Measurements from ENCODE around the gene CYB5D1.

The CYB5D1 gene

DNA sequence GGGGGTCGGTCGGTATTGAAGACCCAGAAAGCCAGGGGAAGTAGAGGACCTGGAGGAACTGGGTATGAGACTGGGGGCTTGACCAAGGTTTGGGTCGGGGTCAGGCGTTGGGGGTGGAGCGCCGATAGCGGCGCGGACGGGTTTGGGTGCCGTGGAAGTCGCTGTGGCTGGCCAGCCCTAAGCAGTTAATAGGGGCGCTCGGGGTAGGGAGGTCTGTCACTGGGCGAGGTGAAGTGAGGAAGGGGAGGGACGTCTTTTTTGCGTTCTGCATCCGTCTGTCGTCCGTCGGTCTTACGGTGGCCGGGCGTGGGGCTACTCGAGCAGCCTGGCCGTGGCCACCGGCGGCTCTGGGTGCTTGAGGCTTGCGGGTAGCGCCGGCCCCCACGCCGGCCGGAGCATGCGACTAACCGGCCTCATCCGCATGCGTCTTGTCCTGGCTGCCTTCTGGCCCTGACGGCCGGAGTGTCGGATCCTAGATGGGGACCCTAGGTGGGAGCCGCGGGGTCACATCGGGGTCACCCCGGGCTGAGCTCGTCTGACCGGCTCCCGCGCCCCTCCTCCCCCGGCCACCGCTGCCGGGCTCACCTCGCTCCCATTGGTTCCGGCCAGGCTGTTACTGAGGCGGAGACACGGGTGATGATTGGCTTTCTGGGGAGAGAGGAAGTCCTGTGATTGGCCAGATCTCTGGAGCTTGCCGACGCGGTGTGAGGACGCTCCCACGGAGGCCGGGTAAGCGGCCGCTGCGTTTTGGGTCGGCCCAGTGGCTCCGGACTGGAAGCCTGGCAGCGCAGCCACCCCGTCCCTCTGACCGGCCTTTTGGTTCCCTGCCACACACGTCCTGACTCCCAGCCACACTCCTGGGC, 13.3 kb upstream of the CYB5D1 start:
- peak; percentile 95 for DNase-seq (ENCODE audit: low spot score)

DNA sequence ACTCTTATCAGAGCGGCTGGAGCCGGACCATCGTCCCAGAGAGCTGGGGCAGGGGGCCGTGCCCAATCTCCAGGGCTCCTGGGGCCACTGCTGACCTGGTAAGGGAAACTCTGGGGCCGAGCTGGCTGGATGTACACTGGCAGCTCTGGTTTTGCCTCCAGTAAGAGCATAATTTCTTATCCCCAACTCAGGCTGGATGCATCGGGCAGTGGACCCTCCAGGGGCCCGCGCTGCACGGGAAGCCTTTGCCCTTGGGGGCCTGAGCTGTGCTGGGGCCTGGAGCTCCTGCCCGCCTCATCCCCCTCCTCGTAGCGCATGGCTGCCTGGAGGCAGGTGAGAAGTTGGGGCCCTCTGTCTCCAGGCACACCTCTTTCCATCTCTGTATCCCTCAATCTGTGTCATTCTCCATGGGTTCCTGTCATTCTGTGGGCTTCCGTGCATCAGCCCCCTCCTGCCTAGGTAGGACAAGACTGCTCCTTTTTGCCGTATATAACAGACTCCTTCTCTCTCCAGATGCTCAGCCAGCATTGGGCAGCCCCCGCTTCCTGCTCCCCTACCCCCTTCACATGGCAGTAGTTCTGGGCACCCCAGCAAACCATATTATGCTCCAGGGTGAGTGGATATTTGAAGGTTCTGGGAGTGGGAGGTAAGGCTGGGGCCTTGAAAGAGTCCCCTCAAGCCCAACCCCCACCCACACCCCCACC, 12.3 kb upstream of the CYB5D1 start:
- DNase-seq (ENCODE audit: low spot score) = no peak

DNA sequence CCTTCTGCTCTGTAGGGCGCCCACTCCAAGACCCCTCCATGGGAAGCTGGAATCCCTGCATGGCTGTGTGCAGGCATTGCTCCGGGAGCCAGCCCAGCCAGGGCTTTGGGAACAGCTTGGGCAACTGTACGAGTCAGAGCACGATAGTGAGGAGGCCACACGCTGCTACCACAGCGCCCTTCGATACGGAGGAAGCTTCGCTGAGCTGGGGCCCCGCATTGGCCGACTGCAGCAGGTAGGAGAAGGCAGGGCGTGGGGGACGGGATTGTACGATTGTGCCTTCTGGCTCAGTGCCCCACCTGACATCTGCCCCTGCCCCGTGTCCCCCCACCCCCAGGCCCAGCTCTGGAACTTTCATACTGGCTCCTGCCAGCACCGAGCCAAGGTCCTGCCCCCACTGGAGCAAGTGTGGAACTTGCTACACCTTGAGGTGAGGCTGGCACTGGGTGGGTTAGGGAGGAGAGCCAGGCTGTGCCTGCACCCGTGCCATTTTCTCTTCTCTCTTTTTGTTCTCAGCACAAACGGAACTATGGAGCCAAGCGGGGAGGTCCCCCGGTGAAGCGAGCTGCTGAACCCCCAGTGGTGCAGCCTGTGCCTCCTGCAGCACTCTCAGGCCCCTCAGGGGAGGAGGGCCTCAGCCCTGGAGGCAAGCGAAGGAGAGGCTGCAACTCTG, 11.6 kb upstream of the CYB5D1 start:
- no peak for DNase-seq (ENCODE audit: low spot score)

DNA sequence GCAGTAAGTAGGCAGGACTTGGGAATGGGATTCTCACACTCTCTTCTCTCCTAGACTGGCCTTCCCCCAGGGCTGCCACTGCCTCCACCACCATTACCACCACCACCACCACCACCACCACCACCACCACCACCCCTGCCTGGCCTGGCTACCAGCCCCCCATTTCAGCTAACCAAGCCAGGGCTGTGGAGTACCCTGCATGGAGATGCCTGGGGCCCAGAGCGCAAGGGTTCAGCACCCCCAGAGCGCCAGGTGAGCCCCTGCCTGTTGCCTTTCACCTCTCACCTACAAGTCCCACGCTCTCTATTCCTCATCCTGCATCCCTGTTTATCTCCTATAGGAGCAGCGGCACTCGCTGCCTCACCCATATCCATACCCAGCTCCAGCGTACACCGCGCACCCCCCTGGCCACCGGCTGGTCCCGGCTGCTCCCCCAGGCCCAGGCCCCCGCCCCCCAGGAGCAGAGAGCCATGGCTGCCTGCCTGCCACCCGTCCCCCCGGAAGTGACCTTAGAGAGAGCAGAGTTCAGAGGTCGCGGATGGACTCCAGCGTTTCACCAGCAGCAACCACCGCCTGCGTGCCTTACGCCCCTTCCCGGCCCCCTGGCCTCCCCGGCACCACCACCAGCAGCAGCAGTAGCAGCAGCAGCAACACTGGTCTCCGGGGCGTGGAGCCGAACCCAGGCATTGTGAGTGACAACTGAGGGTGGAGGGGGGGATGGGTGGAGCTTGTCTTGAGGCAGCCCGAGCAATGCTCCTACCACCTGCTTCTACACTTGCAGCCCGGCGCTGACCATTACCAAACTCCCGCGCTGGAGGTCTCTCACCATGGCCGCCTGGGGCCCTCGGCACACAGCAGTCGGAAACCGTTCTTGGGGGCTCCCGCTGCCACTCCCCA, 10.8 kb upstream of the CYB5D1 start:
- DNase-seq (ENCODE audit: low spot score) = no peak

DNA sequence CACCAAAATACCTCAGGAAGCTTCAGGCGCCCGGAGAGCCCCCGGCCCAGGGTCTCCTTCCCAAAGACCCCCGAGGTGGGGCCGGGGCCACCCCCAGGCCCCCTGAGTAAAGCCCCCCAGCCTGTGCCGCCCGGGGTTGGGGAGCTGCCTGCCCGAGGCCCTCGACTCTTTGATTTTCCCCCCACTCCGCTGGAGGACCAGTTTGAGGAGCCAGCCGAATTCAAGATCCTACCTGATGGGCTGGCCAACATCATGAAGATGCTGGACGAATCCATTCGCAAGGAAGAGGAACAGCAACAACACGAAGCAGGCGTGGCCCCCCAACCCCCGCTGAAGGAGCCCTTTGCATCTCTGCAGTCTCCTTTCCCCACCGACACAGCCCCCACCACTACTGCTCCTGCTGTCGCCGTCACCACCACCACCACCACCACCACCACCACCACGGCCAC, 9.6 kb upstream of the CYB5D1 start:
- no peak for DNase-seq (ENCODE audit: low spot score)

DNA sequence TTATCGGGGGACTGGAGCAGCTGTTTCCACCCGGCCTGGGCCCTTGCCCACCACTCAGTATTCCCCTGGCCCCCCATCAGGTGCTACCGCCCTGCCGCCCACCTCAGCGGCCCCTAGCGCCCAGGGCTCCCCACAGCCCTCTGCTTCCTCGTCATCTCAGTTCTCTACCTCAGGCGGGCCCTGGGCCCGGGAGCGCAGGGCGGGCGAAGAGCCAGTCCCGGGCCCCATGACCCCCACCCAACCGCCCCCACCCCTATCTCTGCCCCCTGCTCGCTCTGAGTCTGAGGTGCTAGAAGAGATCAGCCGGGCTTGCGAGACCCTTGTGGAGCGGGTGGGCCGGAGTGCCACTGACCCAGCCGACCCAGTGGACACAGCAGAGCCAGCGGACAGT, 9.1 kb upstream of the CYB5D1 start:
- DNase-seq (ENCODE audit: low spot score) = no peak

DNA sequence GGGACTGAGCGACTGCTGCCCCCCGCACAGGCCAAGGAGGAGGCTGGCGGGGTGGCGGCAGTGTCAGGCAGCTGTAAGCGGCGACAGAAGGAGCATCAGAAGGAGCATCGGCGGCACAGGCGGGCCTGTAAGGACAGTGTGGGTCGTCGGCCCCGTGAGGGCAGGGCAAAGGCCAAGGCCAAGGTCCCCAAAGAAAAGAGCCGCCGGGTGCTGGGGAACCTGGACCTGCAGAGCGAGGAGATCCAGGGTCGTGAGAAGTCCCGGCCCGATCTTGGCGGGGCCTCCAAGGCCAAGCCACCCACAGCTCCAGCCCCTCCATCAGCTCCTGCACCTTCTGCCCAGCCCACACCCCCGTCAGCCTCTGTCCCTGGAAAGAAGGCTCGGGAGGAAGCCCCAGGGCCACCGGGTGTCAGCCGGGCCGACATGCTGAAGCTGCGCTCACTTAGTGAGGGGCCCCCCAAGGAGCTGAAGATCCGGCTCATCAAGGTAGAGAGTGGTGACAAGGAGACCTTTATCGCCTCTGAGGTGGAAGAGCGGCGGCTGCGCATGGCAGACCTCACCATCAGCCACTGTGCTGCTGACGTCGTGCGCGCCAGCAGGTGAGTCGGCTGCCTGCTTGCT, 8.6 kb upstream of the CYB5D1 start:
- no peak for DNase-seq (ENCODE audit: low spot score)

DNA sequence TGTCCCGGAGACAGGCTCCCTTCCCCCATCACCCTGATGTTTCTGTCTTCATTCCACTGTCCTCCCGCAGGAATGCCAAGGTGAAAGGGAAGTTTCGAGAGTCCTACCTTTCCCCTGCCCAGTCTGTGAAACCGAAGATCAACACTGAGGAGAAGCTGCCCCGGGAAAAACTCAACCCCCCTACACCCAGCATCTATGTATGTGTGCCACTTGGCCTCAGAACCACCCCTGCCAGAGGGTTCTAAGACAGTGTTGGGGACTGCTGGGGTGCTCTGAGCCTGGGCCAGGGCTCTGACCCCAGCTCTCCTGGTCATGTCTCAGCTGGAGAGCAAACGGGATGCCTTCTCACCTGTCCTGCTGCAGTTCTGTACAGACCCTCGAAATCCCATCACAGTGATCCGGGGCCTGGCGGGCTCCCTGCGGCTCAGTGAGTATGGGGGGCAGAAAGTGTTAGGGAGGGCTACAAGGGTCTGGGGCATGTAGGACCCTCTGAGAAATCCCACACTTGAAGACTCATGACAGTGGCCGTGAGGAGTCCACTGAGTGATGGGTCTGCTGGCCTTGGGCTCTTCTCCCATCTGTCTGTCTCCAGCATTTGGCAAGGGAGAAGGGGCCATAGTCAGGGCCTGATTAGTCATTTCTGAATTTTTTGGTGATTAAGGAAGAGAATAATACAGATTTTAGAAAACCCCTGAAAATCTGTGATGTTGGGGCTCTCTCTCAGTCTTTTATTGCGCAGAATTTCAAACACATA, 7.9 kb upstream of the CYB5D1 start:
- no peak for DNase-seq (ENCODE audit: low spot score)

DNA sequence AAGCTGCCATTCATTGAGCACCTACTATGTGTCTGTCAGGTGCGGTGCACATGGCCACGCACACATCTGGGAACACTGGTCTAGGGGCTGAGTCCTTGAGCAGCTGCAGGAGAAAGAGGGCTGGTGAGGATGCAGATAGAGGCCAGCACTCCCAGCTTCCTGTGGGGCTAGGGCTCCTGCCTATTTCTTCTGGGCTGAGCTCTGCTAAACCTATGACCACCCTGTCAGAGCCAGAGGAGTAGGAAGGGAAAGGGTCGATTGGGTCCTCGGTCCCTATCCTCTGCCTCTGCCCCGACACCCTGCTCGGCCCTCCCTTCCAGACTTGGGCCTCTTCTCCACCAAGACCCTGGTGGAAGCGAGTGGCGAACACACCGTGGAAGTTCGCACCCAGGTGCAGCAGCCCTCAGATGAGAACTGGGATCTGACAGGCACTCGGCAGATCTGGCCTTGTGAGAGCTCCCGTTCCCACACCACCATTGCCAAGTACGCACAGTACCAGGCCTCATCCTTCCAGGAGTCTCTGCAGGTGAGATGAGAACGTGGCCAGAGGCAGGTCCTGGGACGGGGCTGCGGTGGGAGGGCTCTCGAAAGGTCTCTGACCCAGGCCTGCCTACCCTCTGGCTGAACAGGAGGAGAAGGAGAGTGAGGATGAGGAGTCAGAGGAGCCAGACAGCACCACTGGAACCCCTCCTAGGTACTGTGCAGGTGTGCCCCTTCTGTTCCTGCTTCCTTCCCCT, 6.9 kb upstream of the CYB5D1 start:
- DNase-seq (ENCODE audit: low spot score) = no peak

DNA sequence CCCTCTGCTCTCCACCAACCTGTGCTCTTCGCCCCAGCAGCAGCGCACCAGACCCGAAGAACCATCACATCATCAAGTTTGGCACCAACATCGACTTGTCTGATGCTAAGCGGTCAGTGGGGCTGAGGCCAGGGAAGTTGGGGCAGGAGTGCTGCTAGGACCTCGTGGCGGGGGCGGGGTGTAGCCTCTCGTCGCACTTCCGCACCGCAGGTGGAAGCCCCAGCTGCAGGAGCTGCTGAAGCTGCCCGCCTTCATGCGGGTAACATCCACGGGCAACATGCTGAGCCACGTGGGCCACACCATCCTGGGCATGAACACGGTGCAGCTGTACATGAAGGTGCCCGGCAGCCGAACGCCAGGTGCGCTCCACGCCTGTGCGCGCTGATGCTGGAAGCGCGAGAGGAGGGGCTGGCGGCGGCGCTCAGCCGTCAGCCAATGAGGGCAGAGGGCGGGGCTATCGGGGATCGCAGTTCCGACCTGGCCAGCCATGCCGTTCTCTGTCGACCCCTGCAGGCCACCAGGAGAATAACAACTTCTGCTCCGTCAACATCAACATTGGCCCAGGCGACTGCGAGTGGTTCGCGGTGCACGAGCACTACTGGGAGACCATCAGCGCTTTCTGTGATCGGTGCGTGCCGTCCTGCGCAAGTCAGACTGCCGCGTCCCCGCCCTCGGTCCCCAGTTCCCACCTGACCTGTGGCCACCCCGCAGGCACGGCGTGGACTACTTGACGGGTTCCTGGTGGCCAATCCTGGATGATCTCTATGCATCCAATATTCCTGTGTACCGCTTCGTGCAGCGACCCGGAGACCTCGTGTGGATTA, 6.2 kb upstream of the CYB5D1 start:
- DNase-seq (ENCODE audit: low spot score) = peak; percentile 89

DNA sequence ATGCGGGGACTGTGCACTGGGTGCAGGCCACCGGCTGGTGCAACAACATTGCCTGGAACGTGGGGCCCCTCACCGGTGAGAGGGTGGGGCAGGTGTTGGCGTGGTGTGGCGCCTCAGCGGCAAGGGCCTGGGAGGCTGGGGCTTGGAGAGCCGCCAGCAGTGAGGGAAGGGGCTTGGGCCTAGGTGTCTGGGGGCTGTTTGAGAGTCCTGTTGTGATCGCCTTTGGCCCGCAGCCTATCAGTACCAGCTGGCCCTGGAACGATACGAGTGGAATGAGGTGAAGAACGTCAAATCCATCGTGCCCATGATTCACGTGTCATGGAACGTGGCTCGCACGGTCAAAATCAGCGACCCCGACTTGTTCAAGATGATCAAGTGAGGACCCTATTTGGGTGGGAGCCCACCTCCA, 5.5 kb upstream of the CYB5D1 start:
- DNase-seq (ENCODE audit: low spot score) = no peak

DNA sequence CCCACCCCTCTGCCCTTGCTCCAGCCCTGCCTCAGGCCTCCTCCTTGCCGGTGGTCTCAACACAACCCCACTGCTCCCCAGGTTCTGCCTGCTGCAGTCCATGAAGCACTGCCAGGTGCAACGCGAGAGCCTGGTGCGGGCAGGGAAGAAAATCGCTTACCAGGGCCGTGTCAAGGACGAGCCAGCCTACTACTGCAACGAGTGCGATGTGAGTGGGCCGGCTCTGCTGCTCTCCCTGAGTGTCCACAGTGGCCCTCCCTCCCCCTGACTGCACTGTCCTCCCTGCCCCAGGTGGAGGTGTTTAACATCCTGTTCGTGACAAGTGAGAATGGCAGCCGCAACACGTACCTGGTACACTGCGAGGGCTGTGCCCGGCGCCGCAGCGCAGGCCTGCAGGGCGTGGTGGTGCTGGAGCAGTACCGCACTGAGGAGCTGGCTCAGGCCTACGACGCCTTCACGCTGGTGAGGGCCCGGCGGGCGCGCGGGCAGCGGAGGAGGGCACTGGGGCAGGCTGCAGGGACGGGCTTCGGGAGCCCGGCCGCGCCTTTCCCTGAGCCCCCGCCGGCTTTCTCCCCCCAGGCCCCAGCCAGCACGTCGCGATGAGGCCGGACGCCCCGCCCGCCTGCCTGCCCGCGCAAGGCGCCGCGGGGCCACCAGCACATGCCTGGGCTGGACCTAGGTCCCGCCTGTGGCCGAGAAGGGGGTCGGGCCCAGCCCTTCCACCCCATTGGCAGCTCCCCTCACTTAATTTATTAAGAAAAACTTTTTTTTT, 4.7 kb upstream of the CYB5D1 start:
- no peak for DNase-seq (ENCODE audit: low spot score)

DNA sequence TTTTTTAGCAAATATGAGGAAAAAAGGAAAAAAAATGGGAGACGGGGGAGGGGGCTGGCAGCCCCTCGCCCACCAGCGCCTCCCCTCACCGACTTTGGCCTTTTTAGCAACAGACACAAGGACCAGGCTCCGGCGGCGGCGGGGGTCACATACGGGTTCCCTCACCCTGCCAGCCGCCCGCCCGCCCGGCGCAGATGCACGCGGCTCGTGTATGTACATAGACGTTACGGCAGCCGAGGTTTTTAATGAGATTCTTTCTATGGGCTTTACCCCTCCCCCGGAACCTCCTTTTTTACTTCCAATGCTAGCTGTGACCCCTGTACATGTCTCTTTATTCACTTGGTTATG, 4.1 kb upstream of the CYB5D1 start:
- no peak for DNase-seq (ENCODE audit: low spot score)

DNA sequence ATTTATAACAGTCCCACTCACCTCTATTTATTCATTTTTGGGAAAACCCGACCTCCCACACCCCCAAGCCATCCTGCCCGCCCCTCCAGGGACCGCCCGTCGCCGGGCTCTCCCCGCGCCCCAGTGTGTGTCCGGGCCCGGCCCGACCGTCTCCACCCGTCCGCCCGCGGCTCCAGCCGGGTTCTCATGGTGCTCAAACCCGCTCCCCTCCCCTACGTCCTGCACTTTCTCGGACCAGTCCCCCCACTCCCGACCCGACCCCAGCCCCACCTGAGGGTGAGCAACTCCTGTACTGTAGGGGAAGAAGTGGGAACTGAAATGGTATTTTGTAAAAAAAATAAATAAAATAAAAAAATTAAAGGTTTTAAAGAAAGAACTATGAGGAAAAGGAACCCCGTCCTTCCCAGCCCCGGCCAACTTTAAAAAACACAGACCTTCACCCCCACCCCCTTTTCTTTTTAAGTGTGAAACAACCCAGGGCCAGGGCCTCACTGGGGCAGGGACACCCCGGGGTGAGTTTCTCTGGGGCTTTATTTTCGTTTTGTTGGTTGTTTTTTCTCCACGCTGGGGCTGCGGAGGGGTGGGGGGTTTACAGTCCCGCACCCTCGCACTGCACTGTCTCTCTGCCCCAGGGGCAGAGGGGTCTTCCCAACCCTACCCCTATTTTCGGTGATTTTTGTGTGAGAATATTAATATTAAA, 3.6 kb upstream of the CYB5D1 start:
- no peak for DNase-seq (ENCODE audit: low spot score)

DNA sequence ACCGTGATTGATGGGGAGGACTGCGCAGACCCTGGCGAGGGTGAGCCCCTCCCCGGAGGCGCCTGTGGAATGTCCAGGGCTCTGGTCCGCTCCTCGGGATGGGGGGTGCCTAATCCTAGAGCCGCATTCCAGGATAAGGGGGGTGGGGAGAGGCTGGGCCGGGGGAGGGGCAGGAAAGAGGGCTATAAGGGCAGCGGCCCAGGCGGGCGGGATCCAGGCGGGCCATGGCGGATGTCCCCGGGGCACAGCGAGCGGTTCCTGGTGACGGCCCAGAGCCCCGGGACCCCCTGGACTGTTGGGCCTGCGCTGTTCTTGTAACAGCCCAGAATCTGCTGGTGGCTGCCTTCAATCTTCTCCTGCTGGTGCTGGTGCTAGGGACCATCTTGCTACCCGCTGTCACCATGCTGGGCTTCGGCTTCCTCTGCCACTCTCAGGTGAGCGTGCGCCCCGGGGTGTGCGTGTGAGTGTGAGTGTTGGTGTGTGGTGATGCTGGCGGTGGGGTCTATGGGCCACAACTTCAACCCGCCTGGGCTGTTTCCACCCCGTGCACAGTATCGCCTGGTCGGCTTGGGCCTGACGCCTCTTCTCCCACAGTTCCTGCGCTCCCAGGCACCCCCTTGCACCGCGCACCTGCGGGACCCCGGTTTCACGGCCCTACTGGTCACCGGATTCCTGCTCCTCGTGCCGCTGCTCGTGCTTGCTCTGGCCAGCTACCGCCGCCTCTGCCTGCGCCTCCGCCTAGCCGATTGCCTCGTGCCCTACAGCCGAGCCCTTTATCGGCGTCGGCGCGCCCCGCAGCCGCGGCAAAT, 2.7 kb upstream of the CYB5D1 start, which contains the start of gene TMEM88:
Gene TMEM88 (plus strand): TSS at position 216 of the 809 bp plus-strand sequence. CDS start 9 bp downstream, at position 225.
- DNase-seq (ENCODE audit: low spot score) = no peak

DNA sequence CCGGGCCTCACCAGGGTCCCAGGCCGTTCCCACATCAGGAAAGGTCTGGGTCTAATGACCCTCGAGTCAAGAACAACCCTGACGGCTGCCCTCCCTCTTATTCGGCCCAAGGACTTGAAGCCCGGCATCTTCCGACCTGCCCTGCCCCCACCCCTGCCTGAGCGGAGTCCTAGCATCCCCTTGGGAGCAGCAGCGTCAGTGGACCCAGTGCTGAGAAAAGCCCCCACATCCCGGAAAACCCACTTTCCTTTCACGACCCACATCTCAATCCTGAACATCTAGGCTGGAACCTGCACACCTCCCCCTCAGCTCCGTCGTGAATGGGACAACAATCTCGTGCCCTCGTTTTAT, 2.2 kb upstream of the CYB5D1 start:
- DNase-seq (ENCODE audit: low spot score) = no peak
